PC-3 (cell line): ENCODE data around the gene EMD. TPM values are rescaled to one million over a fixed set of nuclear protein-coding genes. Genes with fewer than 3 reads are reported as not detected.

Experiments used
- ATAC-seq: fragments of 200-7000 bp; cut with Tn5 transposase; 2 replicates; pipeline ENCODE4 v1.9.1; 2020; ENCODE audit warnings: mild to moderate bottlenecking, moderate library complexity
- BruUV-seq: library from RNA; stranded (reverse); fragments of 400-500 nt; replicated peaks from 2 replicates; lab custom pipeline; 2021; lab: Mats Ljungman, UMichigan
- CTCF ChIA-PET: fragments of 300-600 bp; sonication (Branson Sonifier 250); formaldehyde crosslinking; loops from one replicate; lab custom pipeline; 2022; ENCODE audit warnings: antibody characterized with exemption; lab: Charles Lee
- POLR2A ChIA-PET: fragments of 300-600 bp; sonication (Branson Sonifier 250); formaldehyde crosslinking; loops from one replicate; lab custom pipeline; 2022; ENCODE audit warnings: antibody characterized with exemption; ENCODE audit not compliant: unreplicated experiment; lab: Charles Lee
- DNase-seq: peaks from one replicate; pipeline ENCODE4 v3.0.0-alpha.2; 2015
- H2AFZ ChIP-seq: fragments of 300-600 bp; sonication (generic); 2 replicates; pipeline ENCODE4 v1.6.0; 2016; ENCODE audit warnings: antibody characterized with exemption, low read length
- H3F3A ChIP-seq: fragments of 300-600 bp; sonication (generic); one replicate; pipeline ENCODE4 v1.6.0; 2017; ENCODE audit warnings: antibody characterized with exemption, low read length, control low read depth, mild to moderate bottlenecking; ENCODE audit not compliant: unreplicated experiment
- H3K27ac ChIP-seq: fragments of 300-600 bp; sonication (generic); 2 replicates; pipeline ENCODE4 v1.5.1; 2016; ENCODE audit warnings: mild to moderate bottlenecking, low read length
- H3K27me3 ChIP-seq: fragments of 300-600 bp; sonication (generic); 2 replicates; pipeline ENCODE4 v1.6.1; 2016; ENCODE audit warnings: low read length, mixed read lengths
- H3K36me3 ChIP-seq: fragments of 300-600 bp; sonication (generic); 2 replicates; pipeline ENCODE4 v1.6.1; 2016; ENCODE audit warnings: low read depth, mixed run types, low read length, mixed read lengths
- H3K4me1 ChIP-seq: fragments of 300-600 bp; sonication (generic); 2 replicates; pipeline ENCODE4 v1.5.1; 2016; ENCODE audit warnings: low read length; ENCODE audit not compliant: insufficient read depth
- H3K4me2 ChIP-seq: fragments of 300-600 bp; sonication (generic); 2 replicates; pipeline ENCODE4 v1.6.0; 2016; ENCODE audit warnings: low read length
- H3K4me3 ChIP-seq: fragments of 300-600 bp; sonication (generic); 2 replicates; pipeline ENCODE4 v1.5.1; 2016; ENCODE audit warnings: mild to moderate bottlenecking, low read length, mixed read lengths
- H3K79me2 ChIP-seq: fragments of 300-600 bp; sonication (generic); 2 replicates; pipeline ENCODE4 v1.6.1; 2017; ENCODE audit warnings: low read length, mixed read lengths
- H3K9ac ChIP-seq: fragments of 300-600 bp; sonication (generic); 2 replicates; pipeline ENCODE4 v1.6.0; 2016; ENCODE audit warnings: mild to moderate bottlenecking, low read length
- H3K9me2 ChIP-seq: fragments of 300-600 bp; sonication (generic); replicated peaks from 2 replicates; pipeline ENCODE4 v1.6.1; 2016; ENCODE audit warnings: mixed run types, low read length, mixed read lengths
- H3K9me3 ChIP-seq: fragments of 300-600 bp; sonication (generic); 2 replicates; pipeline ENCODE4 v1.6.1; 2016; ENCODE audit warnings: low read length, mixed read lengths
- H4K20me1 ChIP-seq: fragments of 300-600 bp; sonication (generic); 2 replicates; pipeline ENCODE4 v1.6.1; 2016; ENCODE audit warnings: low read length, mixed read lengths
- EZH2 ChIP-seq: fragments of 300-600 bp; sonication (generic); IDR thresholded peaks from one replicate; pipeline ENCODE4 v1.6.1; 2017; ENCODE audit warnings: antibody characterized with exemption, mild to moderate bottlenecking, low read length; ENCODE audit not compliant: unreplicated experiment
- EZH2phosphoT487 ChIP-seq: fragments of 300-600 bp; sonication (generic); IDR thresholded peaks from 2 replicates; pipeline ENCODE4 v1.6.1; 2018; ENCODE audit warnings: mild to moderate bottlenecking, antibody characterized with exemption, low read length, borderline replicate concordance
- intact Hi-C: fragments of 100-400 bp; cut with micrococcal nuclease; formaldehyde crosslinking; loops from 2 replicates; pipeline ENCODE4 v1.9.0; 2023
- total RNA-seq: library from RNA; depleted of rRNA; stranded (reverse); fragments of >200 nt; gene quantifications from 2 replicates; pipeline ENCODE4 v1.2.3, GENCODE V29; 2014
- TF ChIP-seq, protein P1 (sequence below): fragments of 300-600 bp; sonication (generic); conservative IDR thresholded peaks from 2 replicates; pipeline ENCODE4 v1.5.1; 2017; ENCODE audit warnings: antibody characterized with exemption, low read depth, mild to moderate bottlenecking, low read length

EMD gene
- total RNA-seq, 1 experiment from 2014 or later: 46.8 TPM

DNA sequence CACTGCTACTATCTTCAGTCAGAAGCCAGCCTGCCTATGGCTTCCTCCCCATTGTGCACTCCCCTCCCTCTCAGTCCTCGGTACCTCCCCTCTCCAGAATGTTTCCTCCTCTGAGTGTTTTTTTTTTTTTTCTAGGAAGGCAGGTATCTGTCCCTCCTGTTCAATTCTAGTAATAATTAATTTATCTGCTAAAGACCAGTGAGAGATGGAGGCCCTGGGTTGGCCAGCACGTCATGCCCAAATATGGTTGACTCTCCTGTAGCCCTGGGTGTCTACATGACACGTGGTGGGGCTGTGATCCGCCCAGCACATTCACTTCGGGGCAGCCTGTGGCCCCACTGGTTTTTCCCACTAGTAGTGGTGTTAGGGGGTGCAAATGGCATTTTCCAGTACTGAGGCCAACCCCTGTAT is 6.5 kb upstream of the EMD start:
- CTCF ChIA-PET: interaction anchor here (1.3 kb wide), 3 partner anchors 10 to 39 kb away, joined by 3 to 7 read pairs (median 3); no protein-coding TSS in a partner anchor
- POLR2A ChIA-PET: interaction anchor here (1.5 kb wide), 1 partner anchor 39 kb away, joined by 3 read pairs; no protein-coding TSS in a partner anchor
- no peak overlapping the region for H3K9ac ChIP-seq

DNA sequence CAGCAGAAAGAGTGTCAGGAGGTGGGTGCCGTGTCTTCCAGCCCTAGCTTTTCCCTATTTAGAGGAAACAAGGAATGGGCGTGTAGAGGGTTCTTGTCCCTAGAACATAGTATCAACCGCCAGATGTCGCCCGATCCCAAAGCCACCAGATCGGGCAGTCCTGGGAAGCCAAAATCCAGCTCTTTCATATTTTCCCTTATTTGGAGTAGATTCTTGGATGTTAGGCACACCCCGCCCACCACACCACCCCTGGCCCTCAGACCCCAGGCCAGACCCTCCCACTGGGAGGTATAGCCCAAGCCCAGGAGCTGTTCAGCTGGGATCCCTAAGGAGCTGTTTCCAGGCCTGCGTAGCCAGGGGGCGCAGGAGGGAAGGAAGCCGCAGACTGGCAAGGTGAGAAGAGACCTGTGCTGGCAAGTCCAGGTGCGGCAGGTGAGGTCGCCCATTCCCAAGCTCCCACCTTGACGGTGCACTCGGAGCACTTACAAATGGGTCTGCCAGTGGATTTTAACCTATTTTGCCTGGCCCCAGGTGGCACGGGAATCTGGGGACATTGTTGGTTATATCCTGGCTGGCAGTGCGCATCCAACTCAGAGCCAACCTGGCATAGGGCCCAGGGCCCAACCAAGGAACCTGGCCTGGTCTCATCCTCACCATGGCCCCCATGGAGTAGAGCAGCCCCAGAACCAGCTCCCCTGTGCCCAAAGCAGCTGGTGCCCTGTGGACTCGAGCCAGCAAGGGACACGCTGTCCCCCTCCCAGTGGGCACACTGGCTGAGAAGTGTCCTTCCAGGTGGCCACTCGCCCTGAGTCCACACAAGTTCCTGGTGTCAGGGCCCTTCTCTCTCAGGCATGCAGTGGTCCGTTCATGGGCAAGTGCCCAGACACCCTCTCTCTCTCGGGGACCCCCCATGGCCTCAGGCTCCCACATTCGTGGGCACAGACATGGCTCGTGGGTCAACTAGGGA is 5.5 kb upstream of the EMD start:
- H3K4me3 ChIP-seq: peak overlapping the region; percentile 64
- H3K79me2 ChIP-seq: peaks cover 67% of the 10 kb centered on the region
- H3F3A ChIP-seq: no peaks in the 10 kb centered on the region
- H3K27me3 ChIP-seq: no peaks in the 10 kb centered on the region
- H4K20me1 ChIP-seq: peaks cover under 1% of the 10 kb centered on the region
- TF ChIP-seq, protein P1, sequence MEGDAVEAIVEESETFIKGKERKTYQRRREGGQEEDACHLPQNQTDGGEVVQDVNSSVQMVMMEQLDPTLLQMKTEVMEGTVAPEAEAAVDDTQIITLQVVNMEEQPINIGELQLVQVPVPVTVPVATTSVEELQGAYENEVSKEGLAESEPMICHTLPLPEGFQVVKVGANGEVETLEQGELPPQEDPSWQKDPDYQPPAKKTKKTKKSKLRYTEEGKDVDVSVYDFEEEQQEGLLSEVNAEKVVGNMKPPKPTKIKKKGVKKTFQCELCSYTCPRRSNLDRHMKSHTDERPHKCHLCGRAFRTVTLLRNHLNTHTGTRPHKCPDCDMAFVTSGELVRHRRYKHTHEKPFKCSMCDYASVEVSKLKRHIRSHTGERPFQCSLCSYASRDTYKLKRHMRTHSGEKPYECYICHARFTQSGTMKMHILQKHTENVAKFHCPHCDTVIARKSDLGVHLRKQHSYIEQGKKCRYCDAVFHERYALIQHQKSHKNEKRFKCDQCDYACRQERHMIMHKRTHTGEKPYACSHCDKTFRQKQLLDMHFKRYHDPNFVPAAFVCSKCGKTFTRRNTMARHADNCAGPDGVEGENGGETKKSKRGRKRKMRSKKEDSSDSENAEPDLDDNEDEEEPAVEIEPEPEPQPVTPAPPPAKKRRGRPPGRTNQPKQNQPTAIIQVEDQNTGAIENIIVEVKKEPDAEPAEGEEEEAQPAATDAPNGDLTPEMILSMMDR: peak; percentile 96
- TF ChIP-seq EZH2: no peak
- H2AFZ ChIP-seq: peak overlapping the region; percentile 33
- TSS peak; percentile 25 for BruUV-seq
- DNase-seq: peak; percentile 85
- peaks cover 29% of the 10 kb centered on the region for H3K4me1 ChIP-seq
- intact Hi-C loops: loop anchor here (1.0 to 10.0 kb wide), 2 partner anchors 162 to 399 kb away; partner anchors contain the start of genes HCFC1 and TMEM187
- CTCF ChIA-PET: interaction anchor here (1.3 kb wide), 3 partner anchors 9 to 38 kb away, joined by 3 to 7 read pairs (median 3); no protein-coding TSS in a partner anchor
- H3K4me2 ChIP-seq: peak overlapping the region; percentile 85
- H3K9ac ChIP-seq: peak overlapping the region; percentile 3; the same call in 1 of the 2 replicates
- H3K27ac ChIP-seq: no peak overlapping the region
- no peaks in the 10 kb centered on the region for H3K36me3 ChIP-seq
- ATAC-seq: peak; percentile 9
- no peaks in the 10 kb centered on the region for H3K9me3 ChIP-seq
- H3K9me2 ChIP-seq: no peaks in the 10 kb centered on the region
- POLR2A ChIA-PET: interaction anchor here (0.6 to 1.5 kb wide), 3 partner anchors 38 to 170 kb away, joined by 3 read pairs; no protein-coding TSS in a partner anchor

More for the DNA sequence above, 6.5 kb upstream of the EMD start:
- BruUV-seq: no TSS peak
- peaks cover 77% of the 10 kb centered on the region for H3K79me2 ChIP-seq
- H3K9me2 ChIP-seq: no peaks in the 10 kb centered on the region
- ATAC-seq (no peak), DNase-seq (no peak)
- intact Hi-C loops: loop anchor here (1.0 to 10.0 kb wide), 2 partner anchors 163 to 398 kb away; partner anchors contain the start of genes HCFC1 and TMEM187
- no peaks in the 10 kb centered on the region for H3K27me3 ChIP-seq
- H3K9me3 ChIP-seq: no peaks in the 10 kb centered on the region
- peaks cover 33% of the 10 kb centered on the region for H3K4me1 ChIP-seq
- TF ChIP-seq, protein P1: no peak
- TF ChIP-seq EZH2 (no peak), EZH2phosphoT487 (no peak)
- H3K4me2 ChIP-seq: peak overlapping the region; percentile 85
- H3F3A ChIP-seq: no peaks in the 10 kb centered on the region
- H4K20me1 ChIP-seq: peaks cover 11% of the 10 kb centered on the region
- peaks cover 9% of the 10 kb centered on the region; the same call in 1 of the 2 replicates for H3K36me3 ChIP-seq
- no peak overlapping the region for H2AFZ ChIP-seq
- H3K27ac ChIP-seq: no peak overlapping the region
- H3K4me3 ChIP-seq: peak overlapping the region; percentile 74; the same call in 1 of the 2 replicates
